Measurements from ENCODE around the gene YPEL1.
"Not testable (repeated sequence)": the region's sequence is repeated elsewhere in the genome, so short reads cannot be mapped to it uniquely, and the experiment has no call there.

The YPEL1 gene

GRCh38 chr22:21724496-21724895, 11.1 kb downstream of the YPEL1 start:
- H3K27ac ChIP-seq (ENCODE audit: low read depth, low read length); H3K9me3 ChIP-seq (ENCODE audit: control insufficient read depth in 1 of 2, low read length in 2 of 2); H3K27me3 ChIP-seq (ENCODE audit: control insufficient read depth in 1 of 2, insufficient read depth in 2 of 2, low read length in 2 of 2); H3K4me3 ChIP-seq (ENCODE audit: low read depth in 1 of 2, low read length in 2 of 2); H3K36me3 ChIP-seq (ENCODE audit: control insufficient read depth in 1 of 2, insufficient read depth in 2 of 2, low read length in 2 of 2); H3K4me1 ChIP-seq (ENCODE audit: control insufficient read depth in 1 of 2, insufficient read depth in 2 of 2, low read length in 2 of 2); H3K9ac ChIP-seq (ENCODE audit: low read depth in 1 of 2, low read length in 2 of 2): not testable (repeated sequence)

- not testable (repeated sequence) for H3K9ac ChIP-seq (ENCODE audit: low read depth in 1 of 2, low read length in 2 of 2)
Measured at GRCh38 chr22:21721195-21721852, 14.3 kb downstream of the YPEL1 start.

GRCh38 chr22:21720191-21720859, 15.3 kb downstream of the YPEL1 start:
- not testable (repeated sequence) for H3K4me3 ChIP-seq (ENCODE audit: low read depth in 1 of 2, low read length in 2 of 2); H3K36me3 ChIP-seq (ENCODE audit: control insufficient read depth in 1 of 2, insufficient read depth in 2 of 2, low read length in 2 of 2); H3K27me3 ChIP-seq (ENCODE audit: control insufficient read depth in 1 of 2, insufficient read depth in 2 of 2, low read length in 2 of 2); H3K9me3 ChIP-seq (ENCODE audit: control insufficient read depth in 1 of 2, low read length in 2 of 2); H3K4me1 ChIP-seq (ENCODE audit: control insufficient read depth in 1 of 2, insufficient read depth in 2 of 2, low read length in 2 of 2); H3K9ac ChIP-seq (ENCODE audit: low read depth in 1 of 2, low read length in 2 of 2); H3K27ac ChIP-seq (ENCODE audit: low read depth, low read length)

More at GRCh38 chr22:21721195-21721852, 14.3 kb downstream of the YPEL1 start:
- not testable (repeated sequence) for H3K4me3 ChIP-seq (ENCODE audit: low read depth in 1 of 2, low read length in 2 of 2); H3K27me3 ChIP-seq (ENCODE audit: control insufficient read depth in 1 of 2, insufficient read depth in 2 of 2, low read length in 2 of 2); H3K9me3 ChIP-seq (ENCODE audit: control insufficient read depth in 1 of 2, low read length in 2 of 2); H3K4me1 ChIP-seq (ENCODE audit: control insufficient read depth in 1 of 2, insufficient read depth in 2 of 2, low read length in 2 of 2); H3K27ac ChIP-seq (ENCODE audit: low read depth, low read length); H3K36me3 ChIP-seq (ENCODE audit: control insufficient read depth in 1 of 2, insufficient read depth in 2 of 2, low read length in 2 of 2)

- H3K9me3 ChIP-seq (ENCODE audit: control insufficient read depth in 1 of 2, low read length in 2 of 2), result no peaks in the 10 kb centered on the region
- no peak overlapping the region for H3K4me3 ChIP-seq (ENCODE audit: low read depth in 1 of 2, low read length in 2 of 2)
- no peak overlapping the region for H3K27ac ChIP-seq (ENCODE audit: low read depth, low read length)
- H3K27me3 ChIP-seq (ENCODE audit: control insufficient read depth in 1 of 2, insufficient read depth in 2 of 2, low read length in 2 of 2), result no peaks in the 10 kb centered on the region
- no peaks in the 10 kb centered on the region for H3K4me1 ChIP-seq (ENCODE audit: control insufficient read depth in 1 of 2, insufficient read depth in 2 of 2, low read length in 2 of 2)
- H3K36me3 ChIP-seq (ENCODE audit: control insufficient read depth in 1 of 2, insufficient read depth in 2 of 2, low read length in 2 of 2), result no peaks in the 10 kb centered on the region
- H3K9ac ChIP-seq (ENCODE audit: low read depth in 1 of 2, low read length in 2 of 2), result no peak overlapping the region
Measured at GRCh38 chr22:21719024-21719423, 16.6 kb downstream of the YPEL1 start.

- Histone ChIP-seq H3K27ac (ENCODE audit: low read depth, low read length) (no peak overlapping the region), H3K36me3 (ENCODE audit: control insufficient read depth in 1 of 2, insufficient read depth in 2 of 2, low read length in 2 of 2) (no peaks in the 10 kb centered on the region), H3K9ac (ENCODE audit: low read depth in 1 of 2, low read length in 2 of 2) (no peak overlapping the region), H3K4me1 (ENCODE audit: control insufficient read depth in 1 of 2, insufficient read depth in 2 of 2, low read length in 2 of 2) (peaks cover 0 to under 1% of the 10 kb centered on the region in 2 donors), H3K9me3 (ENCODE audit: control insufficient read depth in 1 of 2, low read length in 2 of 2) (no peaks in the 10 kb centered on the region), H3K27me3 (ENCODE audit: control insufficient read depth in 1 of 2, insufficient read depth in 2 of 2, low read length in 2 of 2) (no peaks in the 10 kb centered on the region), H3K4me3 (ENCODE audit: low read depth in 1 of 2, low read length in 2 of 2) (no peak overlapping the region)
Measured at GRCh38 chr22:21718499-21718898, 17.1 kb downstream of the YPEL1 start.

- not testable (repeated sequence) for H3K4me1 ChIP-seq (ENCODE audit: control insufficient read depth in 1 of 2, insufficient read depth in 2 of 2, low read length in 2 of 2); H3K27me3 ChIP-seq (ENCODE audit: control insufficient read depth in 1 of 2, insufficient read depth in 2 of 2, low read length in 2 of 2); H3K4me3 ChIP-seq (ENCODE audit: low read depth in 1 of 2, low read length in 2 of 2); H3K36me3 ChIP-seq (ENCODE audit: control insufficient read depth in 1 of 2, insufficient read depth in 2 of 2, low read length in 2 of 2); H3K9me3 ChIP-seq (ENCODE audit: control insufficient read depth in 1 of 2, low read length in 2 of 2); H3K27ac ChIP-seq (ENCODE audit: low read depth, low read length); H3K9ac ChIP-seq (ENCODE audit: low read depth in 1 of 2, low read length in 2 of 2)
Measured at GRCh38 chr22:21716395-21717122, 19.0 kb downstream of the YPEL1 start.

GRCh38 chr22:21714786-21715185, 20.8 kb downstream of the YPEL1 start:
- peaks cover 0 to 7% of the 10 kb centered on the region in 2 donors for H3K4me1 ChIP-seq (ENCODE audit: control insufficient read depth in 1 of 2, insufficient read depth in 2 of 2, low read length in 2 of 2)
- no peak overlapping the region for H3K9ac ChIP-seq (ENCODE audit: low read depth in 1 of 2, low read length in 2 of 2)
- no peak overlapping the region for H3K27ac ChIP-seq (ENCODE audit: low read depth, low read length)
- no peaks in the 10 kb centered on the region for H3K27me3 ChIP-seq (ENCODE audit: control insufficient read depth in 1 of 2, insufficient read depth in 2 of 2, low read length in 2 of 2)
- H3K4me3 ChIP-seq (ENCODE audit: low read depth in 1 of 2, low read length in 2 of 2), result no peak overlapping the region
- H3K36me3 ChIP-seq (ENCODE audit: control insufficient read depth in 1 of 2, insufficient read depth in 2 of 2, low read length in 2 of 2), result no peaks in the 10 kb centered on the region
- no peaks in the 10 kb centered on the region for H3K9me3 ChIP-seq (ENCODE audit: control insufficient read depth in 1 of 2, low read length in 2 of 2)

- no peak overlapping the region for H3K27ac ChIP-seq (ENCODE audit: low read depth, low read length)
- no peaks in the 10 kb centered on the region for H3K27me3 ChIP-seq (ENCODE audit: control insufficient read depth in 1 of 2, insufficient read depth in 2 of 2, low read length in 2 of 2)
- H3K4me3 ChIP-seq (ENCODE audit: low read depth in 1 of 2, low read length in 2 of 2), result no peak overlapping the region
- H3K4me1 ChIP-seq (ENCODE audit: control insufficient read depth in 1 of 2, insufficient read depth in 2 of 2, low read length in 2 of 2), result peaks cover 0 to 7% of the 10 kb centered on the region in 2 donors
- H3K9me3 ChIP-seq (ENCODE audit: control insufficient read depth in 1 of 2, low read length in 2 of 2), result no peaks in the 10 kb centered on the region
- H3K36me3 ChIP-seq (ENCODE audit: control insufficient read depth in 1 of 2, insufficient read depth in 2 of 2, low read length in 2 of 2), result no peaks in the 10 kb centered on the region
- H3K9ac ChIP-seq (ENCODE audit: low read depth in 1 of 2, low read length in 2 of 2), result no peak overlapping the region
Measured at GRCh38 chr22:21714059-21714770, 21.4 kb downstream of the YPEL1 start.

- Histone ChIP-seq H3K27ac (ENCODE audit: low read depth, low read length) (no peak overlapping the region), H3K4me3 (ENCODE audit: low read depth in 1 of 2, low read length in 2 of 2) (no peak overlapping the region), H3K36me3 (ENCODE audit: control insufficient read depth in 1 of 2, insufficient read depth in 2 of 2, low read length in 2 of 2) (no peaks in the 10 kb centered on the region), H3K9me3 (ENCODE audit: control insufficient read depth in 1 of 2, low read length in 2 of 2) (no peaks in the 10 kb centered on the region), H3K4me1 (ENCODE audit: control insufficient read depth in 1 of 2, insufficient read depth in 2 of 2, low read length in 2 of 2) (peaks cover 0 to 7% of the 10 kb centered on the region in 2 donors), H3K9ac (ENCODE audit: low read depth in 1 of 2, low read length in 2 of 2) (no peak overlapping the region), H3K27me3 (ENCODE audit: control insufficient read depth in 1 of 2, insufficient read depth in 2 of 2, low read length in 2 of 2) (no peaks in the 10 kb centered on the region)
Measured at GRCh38 chr22:21713428-21714058, 22.1 kb downstream of the YPEL1 start.

Data from duodenal mucosa (tissue), 2 donors.